Stimulated activated CD8-positive, alpha-beta memory T cell treated with anti-CD3 and anti-CD28 coated beads, Interleukin-12 subunit alpha, Interleukin-12 subunit beta, amount 100 ng/mL, for 1 hour (primary cell): ENCODE data around the gene HOXD3.

Source experiments
- DNase-seq: peaks from one replicate; pipeline ENCODE4 v3.0.0-alpha.2; 2020; ENCODE audit warnings: low read depth

HOXD3 gene

GRCh38 chr2:176212276-176212675 is 55.2 kb downstream of the HOXD3 start:
- no peak for DNase-seq

GRCh38 chr2:176213406-176213805 is 56.3 kb downstream of the HOXD3 start:
- DNase-seq: no peak
